ENCODE measurements around the gene TKFC. TPM values are rescaled to one million over a fixed set of nuclear protein-coding genes. Genes with fewer than 3 reads are reported as not detected.

The TKFC gene
- total and polyA plus RNA-seq, 2 experiments from 2014 or later: 42.3 to 104 TPM

GRCh38 chr11:61361741-61362541, 28.9 kb downstream of the TKFC start, which contains the start of the genes CYB561A3 and TMEM138:
CYB561A3 (minus strand) TSS chr11:61361882; CDS start chr11:61356713, 5,169 bp downstream.
TMEM138 (plus strand) TSS chr11:61362374; CDS start chr11:61364391, 2,017 bp downstream.
- Histone ChIP-seq H3K27ac (peak within 1 kb of the TSS; percentile 99), H2AFZ (peak within 1 kb of the TSS; percentile 91), H4K20me1 (ENCODE audit: insufficient read depth, poor library complexity, severe bottlenecking) (no peaks in the 10 kb centered on the region), H3K27me3 (no peaks in the 10 kb centered on the region), H3K36me3 (replicated peaks; ENCODE audit: insufficient read depth, low read depth) (no peaks in the 10 kb centered on the region), H3K4me2 (peak within 1 kb of the TSS; percentile 90), H3K4me1 (ENCODE audit: insufficient read depth) (peaks cover 9% of the 10 kb centered on the region), H3K9me3 (ENCODE audit: low read depth) (no peaks in the 10 kb centered on the region), H3K79me2 (peaks cover 37% of the 10 kb centered on the region), H3K9me2 (replicated peaks; ENCODE audit: insufficient read depth) (no peaks in the 10 kb centered on the region), H3K4me3 (peak within 1 kb of the TSS; percentile 71)
- TF ChIP-seq EZH2 (IDR thresholded peaks at IDR 0.05; ENCODE audit: borderline replicate concordance): no peak
- TF ChIP-seq CTCF (IDR thresholded peaks at IDR 0.05; ENCODE audit: poor library complexity): no peak
- TF ChIP-seq EZH2phosphoT487 (IDR thresholded peaks at IDR 0.05; ENCODE audit: low read depth, severe bottlenecking, unreplicated experiment): no peak
- 1% methylated on average over 62 of the region's 63 CpGs for WGBS (ENCODE audit: low lambda C conversion rate, missing lambda C conversion rate)
- DNase-seq (ENCODE audit: low spot score): peak; percentile 96

- Histone ChIP-seq H3K9me2 (replicated peaks; ENCODE audit: insufficient read depth) (no peaks in the 10 kb centered on the region), H3K36me3 (replicated peaks; ENCODE audit: insufficient read depth, low read depth) (no peaks in the 10 kb centered on the region), H2AFZ (peak overlapping the region; percentile 73), H3K4me1 (ENCODE audit: insufficient read depth) (peaks cover 9% of the 10 kb centered on the region), H3K4me2 (peak overlapping the region; percentile 90), H4K20me1 (ENCODE audit: insufficient read depth, poor library complexity, severe bottlenecking) (no peaks in the 10 kb centered on the region), H3K79me2 (peaks cover 37% of the 10 kb centered on the region), H3K4me3 (peak overlapping the region; percentile 63), H3K27me3 (no peaks in the 10 kb centered on the region), H3K9me3 (ENCODE audit: low read depth) (no peaks in the 10 kb centered on the region), H3K27ac (peak overlapping the region; percentile 99)
- TF ChIP-seq EZH2phosphoT487 (IDR thresholded peaks at IDR 0.05; ENCODE audit: low read depth, severe bottlenecking, unreplicated experiment) (no peak), EZH2 (IDR thresholded peaks at IDR 0.05; ENCODE audit: borderline replicate concordance) (no peak), CTCF (IDR thresholded peaks at IDR 0.05; ENCODE audit: poor library complexity) (no peak)
- peak; percentile 39 for DNase-seq (ENCODE audit: low spot score)
- 2% methylated on average over 12 of the region's 12 CpGs for WGBS (ENCODE audit: low lambda C conversion rate, missing lambda C conversion rate)
Measured at GRCh38 chr11:61362542-61362875, 29.5 kb downstream of the TKFC start.

GRCh38 chr11:61364012-61364675, 31.1 kb downstream of the TKFC start:
- no peaks in the 10 kb centered on the region for H4K20me1 ChIP-seq (ENCODE audit: insufficient read depth, poor library complexity, severe bottlenecking)
- no peak overlapping the region for H2AFZ ChIP-seq
- DNase-seq (ENCODE audit: low spot score): no peak
- WGBS (ENCODE audit: low lambda C conversion rate, missing lambda C conversion rate): 96% methylated on average over 5 of the region's 5 CpGs
- peaks cover 31% of the 10 kb centered on the region for H3K79me2 ChIP-seq
- no peak overlapping the region for H3K4me3 ChIP-seq
- H3K27ac ChIP-seq: no peak overlapping the region
- H3K27me3 ChIP-seq: no peaks in the 10 kb centered on the region
- peaks cover 9% of the 10 kb centered on the region for H3K4me1 ChIP-seq (ENCODE audit: insufficient read depth)
- no peaks in the 10 kb centered on the region for H3K9me2 ChIP-seq (replicated peaks; ENCODE audit: insufficient read depth)
- TF ChIP-seq EZH2phosphoT487 (IDR thresholded peaks at IDR 0.05; ENCODE audit: low read depth, severe bottlenecking, unreplicated experiment) (no peak), CTCF (IDR thresholded peaks at IDR 0.05; ENCODE audit: poor library complexity) (no peak), EZH2 (IDR thresholded peaks at IDR 0.05; ENCODE audit: borderline replicate concordance) (no peak)
- H3K9me3 ChIP-seq (ENCODE audit: low read depth): no peaks in the 10 kb centered on the region
- H3K4me2 ChIP-seq: no peak overlapping the region
- no peaks in the 10 kb centered on the region for H3K36me3 ChIP-seq (replicated peaks; ENCODE audit: insufficient read depth, low read depth)

All from hepatocyte (in vitro differentiated cells).